Ishikawa (cell line): ENCODE results near the gene ARID3A.

Experiments used
- CEBPB ChIP-seq: IDR thresholded peaks from 2 replicates; pipeline ENCODE4 v1.6.1; 2012
- CREB1 ChIP-seq: IDR thresholded peaks from 2 replicates; pipeline ENCODE4 v1.6.1; 2012; ENCODE audit warnings: low read depth
- EGR1 ChIP-seq: IDR thresholded peaks from 2 replicates; pipeline ENCODE4 v1.6.1; 2012
- EP300 ChIP-seq: IDR thresholded peaks from 2 replicates; pipeline ENCODE4 v1.6.1; 2012; ENCODE audit warnings: borderline replicate concordance
- FOXM1 ChIP-seq: IDR thresholded peaks from 2 replicates; pipeline ENCODE4 v1.6.1; 2012; ENCODE audit warnings: low read depth, borderline replicate concordance
- NFIC ChIP-seq: IDR thresholded peaks from 2 replicates; pipeline ENCODE4 v1.6.1; 2012
- RAD21 ChIP-seq: IDR thresholded peaks from 2 replicates; pipeline ENCODE4 v1.6.1; 2012; ENCODE audit warnings: low read depth
- TAF1 ChIP-seq: IDR thresholded peaks from 2 replicates; pipeline ENCODE4 v1.6.1; 2012; ENCODE audit warnings: low read depth, mild to moderate bottlenecking
- TCF12 ChIP-seq: IDR thresholded peaks from 2 replicates; pipeline ENCODE4 v1.6.1; 2012; ENCODE audit warnings: low read depth
- TEAD4 ChIP-seq: IDR thresholded peaks from 2 replicates; pipeline ENCODE4 v1.6.1; 2012
- YY1 ChIP-seq: IDR thresholded peaks from 2 replicates; pipeline ENCODE4 v1.6.1; 2012; ENCODE audit warnings: low read depth
- ZBTB7A ChIP-seq: IDR thresholded peaks from 2 replicates; pipeline ENCODE4 v1.6.1; 2012; ENCODE audit warnings: low read depth
- TF ChIP-seq, protein P1 (sequence below): IDR thresholded peaks from 2 replicates; pipeline ENCODE4 v1.6.1; 2012
- TF ChIP-seq, protein P2 (sequence below): IDR thresholded peaks from 2 replicates; pipeline ENCODE4 v1.6.1; 2012; ENCODE audit warnings: low read depth, mild to moderate bottlenecking
- TF ChIP-seq, protein P3 (sequence below): IDR thresholded peaks from 2 replicates; pipeline ENCODE4 v1.6.1; 2012

ARID3A gene

GRCh38 chr19:993361-993830 is 67.6 kb downstream of the ARID3A start:
- TF ChIP-seq, protein P1, sequence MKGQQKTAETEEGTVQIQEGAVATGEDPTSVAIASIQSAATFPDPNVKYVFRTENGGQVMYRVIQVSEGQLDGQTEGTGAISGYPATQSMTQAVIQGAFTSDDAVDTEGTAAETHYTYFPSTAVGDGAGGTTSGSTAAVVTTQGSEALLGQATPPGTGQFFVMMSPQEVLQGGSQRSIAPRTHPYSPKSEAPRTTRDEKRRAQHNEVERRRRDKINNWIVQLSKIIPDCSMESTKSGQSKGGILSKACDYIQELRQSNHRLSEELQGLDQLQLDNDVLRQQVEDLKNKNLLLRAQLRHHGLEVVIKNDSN = no peak
- TF ChIP-seq EGR1 = no peak
- no peak for TF ChIP-seq TEAD4
- TF ChIP-seq TAF1 = no peak
- TF ChIP-seq, protein P2, sequence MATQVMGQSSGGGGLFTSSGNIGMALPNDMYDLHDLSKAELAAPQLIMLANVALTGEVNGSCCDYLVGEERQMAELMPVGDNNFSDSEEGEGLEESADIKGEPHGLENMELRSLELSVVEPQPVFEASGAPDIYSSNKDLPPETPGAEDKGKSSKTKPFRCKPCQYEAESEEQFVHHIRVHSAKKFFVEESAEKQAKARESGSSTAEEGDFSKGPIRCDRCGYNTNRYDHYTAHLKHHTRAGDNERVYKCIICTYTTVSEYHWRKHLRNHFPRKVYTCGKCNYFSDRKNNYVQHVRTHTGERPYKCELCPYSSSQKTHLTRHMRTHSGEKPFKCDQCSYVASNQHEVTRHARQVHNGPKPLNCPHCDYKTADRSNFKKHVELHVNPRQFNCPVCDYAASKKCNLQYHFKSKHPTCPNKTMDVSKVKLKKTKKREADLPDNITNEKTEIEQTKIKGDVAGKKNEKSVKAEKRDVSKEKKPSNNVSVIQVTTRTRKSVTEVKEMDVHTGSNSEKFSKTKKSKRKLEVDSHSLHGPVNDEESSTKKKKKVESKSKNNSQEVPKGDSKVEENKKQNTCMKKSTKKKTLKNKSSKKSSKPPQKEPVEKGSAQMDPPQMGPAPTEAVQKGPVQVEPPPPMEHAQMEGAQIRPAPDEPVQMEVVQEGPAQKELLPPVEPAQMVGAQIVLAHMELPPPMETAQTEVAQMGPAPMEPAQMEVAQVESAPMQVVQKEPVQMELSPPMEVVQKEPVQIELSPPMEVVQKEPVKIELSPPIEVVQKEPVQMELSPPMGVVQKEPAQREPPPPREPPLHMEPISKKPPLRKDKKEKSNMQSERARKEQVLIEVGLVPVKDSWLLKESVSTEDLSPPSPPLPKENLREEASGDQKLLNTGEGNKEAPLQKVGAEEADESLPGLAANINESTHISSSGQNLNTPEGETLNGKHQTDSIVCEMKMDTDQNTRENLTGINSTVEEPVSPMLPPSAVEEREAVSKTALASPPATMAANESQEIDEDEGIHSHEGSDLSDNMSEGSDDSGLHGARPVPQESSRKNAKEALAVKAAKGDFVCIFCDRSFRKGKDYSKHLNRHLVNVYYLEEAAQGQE = no peak
- TF ChIP-seq FOXM1 = no peak
- TF ChIP-seq RAD21 = no peak
- TF ChIP-seq ZBTB7A = no peak
- TF ChIP-seq EP300 = no peak
- TF ChIP-seq YY1 = no peak

DNA sequence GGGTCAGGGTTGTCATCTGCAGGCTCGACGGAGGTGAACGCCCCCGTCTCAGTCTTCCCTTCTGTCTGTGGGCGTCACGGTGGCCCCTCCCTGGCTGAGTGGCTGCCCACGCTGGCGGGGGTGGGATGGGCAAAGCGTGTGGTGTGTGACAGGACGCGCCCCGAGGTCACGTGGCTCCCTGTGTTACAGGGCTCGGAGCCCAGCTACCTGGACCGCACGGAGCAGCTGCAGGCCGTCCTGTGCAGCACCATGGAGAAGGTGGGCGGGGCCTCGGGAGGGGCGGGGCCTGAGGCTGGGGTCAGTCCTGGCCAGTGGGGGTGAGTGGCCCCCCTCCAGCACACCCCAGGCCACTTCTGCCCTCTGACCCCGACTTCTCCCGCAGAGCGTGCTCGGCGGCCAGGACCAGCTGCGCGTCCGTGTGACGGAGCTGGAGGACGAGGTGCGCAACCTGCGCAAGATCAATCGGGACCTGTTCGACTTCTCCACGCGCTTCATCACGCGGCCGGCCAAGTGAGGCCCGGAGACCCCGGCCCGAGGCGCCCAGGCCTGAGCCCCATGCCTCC is 68.1 kb downstream of the ARID3A start:
- TF ChIP-seq EP300 (no peak), CEBPB (no peak), ZBTB7A (no peak), NFIC (no peak), EGR1 (no peak), TAF1 (no peak), TCF12 (no peak), CREB1 (no peak), TEAD4 (no peak)
- TF ChIP-seq, protein P2 = no peak
- TF ChIP-seq, protein P1 = no peak

DNA sequence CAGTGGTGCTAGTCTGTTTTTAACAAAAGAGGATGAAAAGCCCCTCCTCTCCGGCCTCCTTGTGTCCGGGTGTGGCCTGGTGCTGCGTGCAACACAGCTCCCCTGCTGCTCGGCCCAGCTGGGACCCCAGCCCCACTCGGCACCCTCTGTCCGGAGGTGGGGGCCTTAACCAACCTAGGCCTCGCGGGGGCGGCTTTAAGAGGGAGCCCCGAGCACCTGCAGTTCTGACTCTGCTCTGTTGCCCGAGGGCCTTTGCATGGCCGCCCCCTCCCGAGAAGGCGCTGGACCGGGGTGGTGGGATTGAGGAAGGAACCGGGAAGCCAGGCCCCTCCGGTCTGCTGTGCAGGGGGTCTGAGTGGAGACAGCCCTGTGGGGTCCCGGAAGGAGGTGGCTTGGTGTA is 68.7 kb downstream of the ARID3A start:
- TF ChIP-seq ZBTB7A = no peak
- TF ChIP-seq, protein P2 = no peak
- no peak for TF ChIP-seq TEAD4
- no peak for TF ChIP-seq EGR1
- no peak for TF ChIP-seq NFIC
- TF ChIP-seq YY1 = no peak
- TF ChIP-seq TCF12 = no peak
- TF ChIP-seq, protein P3, sequence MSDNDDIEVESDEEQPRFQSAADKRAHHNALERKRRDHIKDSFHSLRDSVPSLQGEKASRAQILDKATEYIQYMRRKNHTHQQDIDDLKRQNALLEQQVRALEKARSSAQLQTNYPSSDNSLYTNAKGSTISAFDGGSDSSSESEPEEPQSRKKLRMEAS = no peak
- no peak for TF ChIP-seq FOXM1
- TF ChIP-seq, protein P1 = no peak
- no peak for TF ChIP-seq CREB1
- no peak for TF ChIP-seq RAD21
- TF ChIP-seq TAF1 = no peak
- no peak for TF ChIP-seq CEBPB
- TF ChIP-seq EP300 = no peak

- TF ChIP-seq YY1 (no peak), TCF12 (peak; percentile 47; the same call in 1 of the 2 replicates), EP300 (peak; percentile 25; the same call in 1 of the 2 replicates), ZBTB7A (0 out of 2 replicates have a peak, but pooled peaks have one; percentile 32), NFIC (peak; percentile 87), TAF1 (no peak)
- TF ChIP-seq, protein P3 = peak; percentile 42; the same call in 1 of the 2 replicates
These were observed 69.4 kb downstream of the ARID3A start for GRCh38 chr19:995051-995827.
